Body of pancreas (tissue), 4 donors: ENCODE data around the gene ZNF32. TPM values are rescaled to one million over a fixed set of nuclear protein-coding genes. Genes with fewer than 3 reads are reported as not detected.
"Not testable (repeated sequence)": the region's sequence is repeated elsewhere in the genome, so short reads cannot be mapped to it uniquely, and the experiment has no call there.

Experiments
- ATAC-seq: fragments of 150-250 bp; one replicate; pipeline ENCODE4 v1.9.1; 2016
- DNase-seq, 4 donors: peaks; one replicate each; pipeline ENCODE4 v3.0.0-alpha.2; 2019
- H3K27ac ChIP-seq, 4 donors: fragments of 200-600 bp; sonication (generic); 1 replicate in 3 of 4; 2 replicates in 1 of 4; pipeline versions ENCODE4 v1.5.1 to v1.6.1; 2016 to 2019; ENCODE audit warnings: mild to moderate bottlenecking in 1 of 4, mixed read lengths in 1 of 4, moderate library complexity in 1 of 4
- H3K27me3 ChIP-seq, 2 donors: fragments of 200-600 bp; sonication (generic); one replicate each; pipeline ENCODE4 v1.6.0; 2016; ENCODE audit warnings: mild to moderate bottlenecking in 1 of 2
- H3K36me3 ChIP-seq, 2 donors: fragments of 200-600 bp; sonication (generic); replicated peaks in 1 of 2; 2 replicates each; pipeline ENCODE4 v1.5.1; 2016; ENCODE audit warnings: low read depth in 2 of 2; ENCODE audit not compliant: insufficient read depth in 1 of 2
- H3K4me1 ChIP-seq: fragments of 200-600 bp; sonication (generic); one replicate; pipeline ENCODE4 v1.6.0; 2016
- H3K4me3 ChIP-seq, 2 donors: fragments of 200-600 bp; sonication (generic); 1 replicate in 1 of 2; 2 replicates in 1 of 2; pipeline ENCODE4 v1.5.1; 2016 to 2019
- H3K9me3 ChIP-seq, 3 donors: fragments of 200-600 bp; sonication (generic); 1 replicate in 2 of 3; 2 replicates in 1 of 3; pipeline ENCODE4 v1.5.1; 2016
- POLR2A ChIP-seq, 3 donors: fragments of 450-650 bp; IDR thresholded peaks; one replicate each; pipeline ENCODE4 v1.6.1; 2016; ENCODE audit warnings: antibody characterized with exemption in 3 of 3, mild to moderate bottlenecking in 2 of 3
- WGBS, 2 donors: methylation state at CpG; one replicate each; pipeline ENCODE4 v1.1.5; 2017; 5-methylcytosine and 5-hydroxymethylcytosine counted together
- intact Hi-C: fragments of 100-400 bp; cut with DNase I; formaldehyde crosslinking; loops from one replicate; pipeline ENCODE4 v1.15.1; 2023
- total RNA-seq, 2 donors: library from RNA; depleted of rRNA; stranded (reverse); fragments of >200 nt; gene quantifications; one replicate each; pipeline ENCODE4 v1.1.0, GENCODE V29; 2016
- TF ChIP-seq, protein P1 (sequence below), 7 experiments: fragments of 450-650 bp in 4 of 7; fragments of 200-600 bp in 3 of 7; sonication (generic) in 3 of 7; IDR thresholded peaks; one replicate each; pipeline ENCODE4 v1.5.1; 2016 to 2019; ENCODE audit warnings: antibody characterized with exemption in 7 of 7

The ZNF32 gene
- total RNA-seq, 2 donors from 2014 or later = 31.6 to 47.5 TPM

GRCh38 chr10:43645866-43646265 lies 2.8 kb downstream of the ZNF32 start:
- Histone ChIP-seq H3K36me3 (peaks cover 14 to 23% of the 10 kb centered on the region in 2 donors), H3K4me1 (peaks cover 16% of the 10 kb centered on the region), H3K27me3 (no peaks in the 10 kb centered on the region), H3K4me3 (no peak overlapping the region), H3K9me3 (peaks cover 0 to 50% (median 5%) of the 10 kb centered on the region in 3 donors), H3K27ac (no peak overlapping the region)
- ATAC-seq (no peak), DNase-seq (no peak)
- intact Hi-C loops = no loop called here
- TF ChIP-seq, protein P1, sequence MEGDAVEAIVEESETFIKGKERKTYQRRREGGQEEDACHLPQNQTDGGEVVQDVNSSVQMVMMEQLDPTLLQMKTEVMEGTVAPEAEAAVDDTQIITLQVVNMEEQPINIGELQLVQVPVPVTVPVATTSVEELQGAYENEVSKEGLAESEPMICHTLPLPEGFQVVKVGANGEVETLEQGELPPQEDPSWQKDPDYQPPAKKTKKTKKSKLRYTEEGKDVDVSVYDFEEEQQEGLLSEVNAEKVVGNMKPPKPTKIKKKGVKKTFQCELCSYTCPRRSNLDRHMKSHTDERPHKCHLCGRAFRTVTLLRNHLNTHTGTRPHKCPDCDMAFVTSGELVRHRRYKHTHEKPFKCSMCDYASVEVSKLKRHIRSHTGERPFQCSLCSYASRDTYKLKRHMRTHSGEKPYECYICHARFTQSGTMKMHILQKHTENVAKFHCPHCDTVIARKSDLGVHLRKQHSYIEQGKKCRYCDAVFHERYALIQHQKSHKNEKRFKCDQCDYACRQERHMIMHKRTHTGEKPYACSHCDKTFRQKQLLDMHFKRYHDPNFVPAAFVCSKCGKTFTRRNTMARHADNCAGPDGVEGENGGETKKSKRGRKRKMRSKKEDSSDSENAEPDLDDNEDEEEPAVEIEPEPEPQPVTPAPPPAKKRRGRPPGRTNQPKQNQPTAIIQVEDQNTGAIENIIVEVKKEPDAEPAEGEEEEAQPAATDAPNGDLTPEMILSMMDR (IDR thresholded peaks at IDR 0.05) = no peak
- TF ChIP-seq POLR2A (IDR thresholded peaks at IDR 0.05) = no peak
- WGBS, 2 donors = 99 to 100% methylated on average over 4 of the region's 4 CpGs

DNA sequence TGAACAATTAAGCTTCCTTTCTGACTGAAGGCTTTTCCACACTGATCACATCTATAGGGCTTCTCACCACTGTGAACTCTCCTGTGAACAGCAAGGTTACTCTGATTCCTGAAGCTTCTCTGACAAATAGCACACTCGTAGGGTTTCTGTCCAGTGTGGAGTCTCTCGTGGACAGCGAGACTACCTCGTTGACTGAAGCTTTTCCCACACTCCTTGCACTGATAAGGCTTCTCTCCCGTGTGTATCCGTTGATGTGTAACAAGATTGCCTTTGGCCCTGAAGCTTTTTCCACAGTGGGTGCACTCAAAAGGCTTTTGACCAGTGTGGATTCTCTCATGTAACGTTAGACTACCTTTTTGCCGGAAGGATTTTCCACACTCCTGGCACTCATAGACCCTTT lies 4.4 kb downstream of the ZNF32 start:
- peaks cover 0 to 50% (median 5%) of the 10 kb centered on the region in 3 donors for H3K9me3 ChIP-seq

DNA sequence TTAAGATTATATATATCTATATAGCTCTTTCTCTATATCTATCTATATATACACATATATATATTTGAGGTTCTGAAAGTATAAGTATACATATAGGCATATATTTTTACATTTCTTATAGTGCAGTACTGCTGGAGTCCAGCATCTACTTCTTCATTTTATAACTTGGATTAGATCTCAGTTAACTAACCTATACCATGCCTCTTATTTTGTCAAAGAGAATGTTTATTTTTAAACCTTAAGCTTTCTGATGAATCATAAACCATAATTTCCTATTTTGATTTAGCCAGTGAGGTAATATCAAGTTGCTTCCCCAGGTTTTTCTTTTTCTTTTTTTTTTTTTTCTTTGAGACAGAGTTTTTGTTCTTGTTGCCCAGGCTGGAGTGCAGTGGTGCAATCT lies 8.1 kb downstream of the ZNF32 start:
- no peak overlapping the region for H3K4me3 ChIP-seq
- H3K4me1 ChIP-seq = no peaks in the 10 kb centered on the region
- TF ChIP-seq, protein P1 (IDR thresholded peaks at IDR 0.05) = no peak
- TF ChIP-seq POLR2A (IDR thresholded peaks at IDR 0.05) = no peak
- intact Hi-C loops = no loop called here
- DNase-seq = no peak
- no peaks in the 10 kb centered on the region for H3K27me3 ChIP-seq
- ATAC-seq = no peak
- H3K9me3 ChIP-seq = peaks cover 0 to 42% (median 5%) of the 10 kb centered on the region in 3 donors
- H3K36me3 ChIP-seq = peaks cover 14 to 20% of the 10 kb centered on the region in 2 donors
- no peak overlapping the region for H3K27ac ChIP-seq

More for the DNA sequence above, 4.4 kb downstream of the ZNF32 start:
- 99% methylated on average over 8 of the region's 8 CpGs for WGBS, 2 donors
- H3K27ac ChIP-seq = no peak overlapping the region
- peaks cover 13% of the 10 kb centered on the region for H3K4me1 ChIP-seq
- ATAC-seq = no peak
- DNase-seq = no peak
- H3K27me3 ChIP-seq = no peaks in the 10 kb centered on the region
- TF ChIP-seq, protein P1 (IDR thresholded peaks at IDR 0.05) = no peak
- no peak overlapping the region for H3K4me3 ChIP-seq
- H3K36me3 ChIP-seq = peaks cover 14 to 23% of the 10 kb centered on the region in 2 donors
- intact Hi-C loops = no loop called here

GRCh38 chr10:43635816-43636215 lies 12.9 kb downstream of the ZNF32 start:
- H3K36me3 ChIP-seq, H3K4me1 ChIP-seq, DNase-seq, H3K9me3 ChIP-seq, ATAC-seq, H3K27me3 ChIP-seq, H3K4me3 ChIP-seq, H3K27ac ChIP-seq, intact Hi-C loops: not testable (repeated sequence)
- WGBS, 2 donors = 35 to 50% methylated on average over 1 of the region's 1 CpG

- DNase-seq (no peak), ATAC-seq (no peak)
- intact Hi-C loops = no loop called here
- no peaks in the 10 kb centered on the region for H3K36me3 ChIP-seq
- TF ChIP-seq, protein P1 (IDR thresholded peaks at IDR 0.05) = no peak
- no peak for TF ChIP-seq POLR2A (IDR thresholded peaks at IDR 0.05)
- no peaks in the 10 kb centered on the region for H3K9me3 ChIP-seq
- WGBS, 2 donors = 89 to 93% methylated on average over 4 of the region's 4 CpGs
- H3K4me1 ChIP-seq = no peaks in the 10 kb centered on the region
- no peak overlapping the region for H3K27ac ChIP-seq
- H3K27me3 ChIP-seq = no peaks in the 10 kb centered on the region
- no peak overlapping the region for H3K4me3 ChIP-seq
These were observed 19.7 kb downstream of the ZNF32 start for GRCh38 chr10:43628956-43629355.
